ACC112 (cell line): Measurements from ENCODE around the gene ZNF425.
"Not testable (repeated sequence)": the region's sequence is repeated elsewhere in the genome, so short reads cannot be mapped to it uniquely, and the experiment has no call there.

Experiments used
- H2AFZ ChIP-seq: fragments of 200-600 bp; sonication (generic); one replicate; pipeline ENCODE4 v1.6.0; 2017; ENCODE audit warnings: antibody characterized with exemption, low read length; ENCODE audit not compliant: unreplicated experiment
- H3K27ac ChIP-seq: fragments of 200-600 bp; sonication (generic); 2 replicates; pipeline ENCODE4 v1.5.1; 2014; ENCODE audit warnings: low read depth, mild to moderate bottlenecking, antibody characterized with exemption, low read length, moderate library complexity
- H3K27me3 ChIP-seq: fragments of 200-600 bp; sonication (generic); 2 replicates; pipeline ENCODE4 v1.6.1; 2014; ENCODE audit warnings: mild to moderate bottlenecking, antibody characterized with exemption, low read length, moderate library complexity, mixed read lengths; ENCODE audit not compliant: insufficient read depth
- H3K36me3 ChIP-seq: fragments of 200-600 bp; sonication (generic); 2 replicates; pipeline ENCODE4 v1.6.1; 2016; ENCODE audit warnings: mild to moderate bottlenecking, antibody characterized with exemption, low read length, moderate library complexity, mixed read lengths; ENCODE audit not compliant: insufficient read depth
- H3K4me1 ChIP-seq: fragments of 200-600 bp; sonication (generic); one replicate; pipeline ENCODE4 v1.6.1; 2016; ENCODE audit warnings: low read length, mixed read lengths; ENCODE audit not compliant: insufficient read depth, unreplicated experiment, control insufficient read depth
- H3K4me3 ChIP-seq: fragments of 200-600 bp; sonication (generic); 2 replicates; pipeline ENCODE4 v1.5.1; 2014; ENCODE audit warnings: mild to moderate bottlenecking, low read depth, low read length
- H3K79me2 ChIP-seq: fragments of 200-600 bp; sonication (generic); one replicate; pipeline ENCODE4 v1.6.0; 2016; ENCODE audit warnings: low read length; ENCODE audit not compliant: control insufficient read depth, unreplicated experiment, insufficient read depth

The ZNF425 gene

DNA sequence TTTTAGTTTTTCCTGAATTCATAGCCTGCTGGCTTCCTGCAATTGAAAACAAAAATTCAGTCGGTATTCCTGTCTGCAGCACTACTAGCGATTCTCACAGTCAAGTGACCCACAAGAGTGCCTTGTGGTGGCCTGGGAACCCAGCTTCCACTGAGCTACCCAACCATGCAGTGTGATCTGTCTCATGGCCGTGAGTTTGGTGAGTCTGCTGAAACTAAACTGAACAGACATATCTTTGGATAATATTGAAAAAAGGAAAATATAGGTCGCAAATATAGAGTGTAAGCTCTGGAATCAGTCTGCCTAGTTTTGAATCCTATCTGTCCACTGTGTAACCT, 53.7 kb downstream of the ZNF425 start:
- no peaks in the 10 kb centered on the region for H3K27me3 ChIP-seq
- no peak overlapping the region for H3K4me3 ChIP-seq
- no peak overlapping the region for H3K27ac ChIP-seq
- no peaks in the 10 kb centered on the region for H3K79me2 ChIP-seq
- H3K4me1 ChIP-seq = no peaks in the 10 kb centered on the region
- no peak overlapping the region for H2AFZ ChIP-seq
- H3K36me3 ChIP-seq = peaks cover 5% of the 10 kb centered on the region; the same call in 1 of the 2 replicates

DNA sequence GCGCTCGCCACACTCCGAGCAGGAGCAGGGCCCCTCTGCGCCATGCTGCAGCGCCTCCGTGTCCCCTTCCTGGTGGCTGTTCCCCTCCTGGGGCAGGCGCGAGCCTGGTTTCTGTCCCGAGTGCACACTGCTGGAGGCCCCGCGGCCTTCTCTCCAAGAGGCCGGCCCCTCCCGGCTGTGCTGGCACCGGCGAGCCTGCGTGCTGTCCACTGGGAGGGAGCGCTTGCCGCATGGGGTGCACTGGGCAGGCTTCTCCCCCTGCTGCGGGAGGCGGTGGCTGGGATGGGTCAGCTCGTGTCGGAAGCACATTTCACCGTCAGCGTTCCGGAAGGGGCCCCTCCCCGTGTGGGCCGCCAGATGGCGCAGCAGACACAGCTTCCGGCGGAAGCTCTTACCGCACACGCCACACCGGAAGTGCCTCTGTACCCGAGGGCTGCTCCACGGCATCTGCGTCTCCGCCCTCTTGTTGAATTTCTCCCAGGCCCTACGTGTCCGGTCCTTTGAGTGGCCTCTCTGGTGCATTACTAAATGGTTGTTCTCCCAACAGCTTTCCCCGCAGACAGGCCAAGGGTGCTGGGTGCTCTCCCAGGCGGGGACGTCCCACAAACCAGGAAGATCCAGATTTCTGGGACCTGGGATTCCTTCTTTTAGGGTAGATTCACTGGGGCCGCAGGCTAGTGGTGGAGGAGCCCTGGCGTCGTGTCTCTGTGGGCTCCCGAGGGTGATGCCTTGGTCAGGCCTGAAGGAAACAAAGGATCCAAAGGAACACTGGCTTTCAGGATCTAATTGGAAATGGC, 54.3 kb downstream of the ZNF425 start:
- no peak overlapping the region for H3K27ac ChIP-seq
- no peak overlapping the region for H3K4me3 ChIP-seq
- no peaks in the 10 kb centered on the region for H3K4me1 ChIP-seq
- H2AFZ ChIP-seq = no peak overlapping the region
- peaks cover 5% of the 10 kb centered on the region; the same call in 1 of the 2 replicates for H3K36me3 ChIP-seq
- H3K27me3 ChIP-seq = no peaks in the 10 kb centered on the region
- H3K79me2 ChIP-seq = no peaks in the 10 kb centered on the region

DNA sequence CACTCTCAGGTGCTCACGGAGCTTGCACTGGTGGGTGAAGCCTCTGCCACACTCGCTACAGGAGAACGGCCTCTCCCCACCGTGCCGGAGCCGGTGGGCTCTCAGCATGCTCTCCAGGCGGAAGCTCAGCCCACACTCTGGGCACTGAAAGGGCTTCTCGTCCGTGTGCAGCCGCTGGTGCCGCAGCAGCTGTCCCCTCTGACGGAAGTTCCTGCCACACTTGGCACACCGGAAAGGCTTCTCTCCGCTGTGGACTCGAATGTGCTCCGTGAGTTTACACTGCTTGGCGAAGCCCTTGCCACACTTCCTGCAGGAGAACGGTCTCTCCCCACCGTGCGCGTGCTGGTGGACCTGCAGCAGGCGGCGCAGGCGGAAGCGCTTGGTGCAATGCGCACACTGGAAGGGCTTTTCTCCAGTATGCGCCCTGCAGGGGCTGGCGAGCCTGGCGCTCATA, 54.9 kb downstream of the ZNF425 start:
- Histone ChIP-seq H3K4me1 (no peaks in the 10 kb centered on the region), H3K27ac (no peak overlapping the region), H3K36me3 (peaks cover 5% of the 10 kb centered on the region; the same call in 1 of the 2 replicates), H2AFZ (no peak overlapping the region), H3K4me3 (no peak overlapping the region), H3K27me3 (no peaks in the 10 kb centered on the region), H3K79me2 (no peaks in the 10 kb centered on the region)

DNA sequence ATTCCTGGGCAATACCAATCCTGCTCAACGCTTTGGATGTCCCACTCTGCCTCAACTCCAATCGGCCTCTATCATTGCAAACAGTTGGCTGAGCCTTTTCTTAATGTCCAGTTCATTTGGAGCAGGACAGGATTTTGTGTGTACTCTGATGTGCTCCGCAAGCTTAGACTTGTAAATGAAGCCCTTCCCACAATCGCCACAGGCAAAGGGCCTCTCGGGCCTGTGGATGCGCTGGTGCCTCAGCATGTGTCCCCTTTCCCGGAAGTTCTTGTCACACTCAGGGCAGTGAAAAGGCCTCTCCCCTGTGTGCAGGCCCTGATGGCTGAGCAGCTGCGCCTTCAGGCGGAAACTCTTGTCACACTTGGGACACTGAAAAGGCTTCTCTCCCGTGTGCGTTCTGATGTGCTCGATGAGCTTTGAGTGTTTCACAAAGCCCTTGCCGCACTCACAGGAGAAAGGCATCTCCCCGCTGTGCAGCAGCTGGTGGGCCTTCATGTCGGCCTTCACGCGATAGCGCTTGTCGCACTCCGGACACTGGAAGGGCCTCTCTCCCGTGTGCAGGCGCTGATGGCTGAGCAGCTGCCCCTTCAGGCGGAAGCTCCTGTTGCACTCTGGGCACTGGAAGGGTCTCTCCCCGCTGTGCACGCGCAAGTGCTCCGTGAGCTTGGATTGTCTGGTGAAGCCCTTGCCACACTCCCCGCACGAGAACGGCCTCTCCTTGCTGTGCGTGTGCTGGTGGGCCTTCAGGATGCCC, 55.6 kb downstream of the ZNF425 start:
- peaks cover 5% of the 10 kb centered on the region; the same call in 1 of the 2 replicates for H3K36me3 ChIP-seq
- no peak overlapping the region for H3K4me3 ChIP-seq
- no peaks in the 10 kb centered on the region for H3K4me1 ChIP-seq
- H3K79me2 ChIP-seq = no peaks in the 10 kb centered on the region
- H3K27ac ChIP-seq = no peak overlapping the region
- no peaks in the 10 kb centered on the region for H3K27me3 ChIP-seq
- no peak overlapping the region for H2AFZ ChIP-seq

DNA sequence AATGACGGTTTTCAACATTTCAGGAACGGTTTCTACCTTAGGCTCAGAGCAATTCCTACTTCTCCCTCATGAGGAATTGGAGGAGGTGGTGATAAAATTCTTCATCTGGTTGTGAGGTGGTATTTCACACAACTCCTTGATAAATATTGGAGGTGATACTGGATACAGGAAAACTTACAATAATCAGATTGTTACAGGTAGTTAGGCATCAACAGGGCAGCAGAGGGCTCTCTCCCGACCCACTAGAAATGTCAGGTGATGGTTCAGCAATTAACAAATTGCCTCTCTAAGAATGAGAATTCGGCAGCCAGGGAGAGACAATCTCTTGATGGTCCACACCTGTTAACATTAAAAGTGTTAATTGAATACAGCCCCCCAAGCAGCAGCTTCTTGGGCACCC, 58.3 kb downstream of the ZNF425 start:
- peaks cover 2% of the 10 kb centered on the region for H3K79me2 ChIP-seq
- no peak overlapping the region for H3K4me3 ChIP-seq
- no peak overlapping the region for H3K27ac ChIP-seq
- no peaks in the 10 kb centered on the region for H3K4me1 ChIP-seq
- no peaks in the 10 kb centered on the region for H3K27me3 ChIP-seq
- no peak overlapping the region for H2AFZ ChIP-seq
- peaks cover 5% of the 10 kb centered on the region; the same call in 1 of the 2 replicates for H3K36me3 ChIP-seq

DNA sequence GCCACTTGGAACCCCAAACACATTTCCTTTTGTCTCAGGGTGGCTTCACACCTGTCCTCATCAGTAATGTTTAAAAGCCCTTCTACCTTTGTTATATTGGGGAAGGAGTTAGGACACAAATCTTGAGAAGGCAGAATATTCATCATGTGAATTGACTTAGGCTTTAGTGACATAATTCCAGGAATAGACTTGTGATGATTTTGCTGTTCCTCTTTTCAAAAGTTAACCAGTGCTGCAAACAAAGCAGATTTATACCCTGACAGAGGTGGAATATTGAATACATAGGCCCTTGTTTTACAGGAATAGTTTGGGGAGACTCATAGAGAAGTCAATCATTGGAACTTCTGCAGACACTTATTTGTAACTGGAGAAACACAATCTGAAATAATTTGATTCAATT, 62.6 kb downstream of the ZNF425 start:
- H3K4me1 ChIP-seq = no peaks in the 10 kb centered on the region
- H2AFZ ChIP-seq = no peak overlapping the region
- H3K27ac ChIP-seq = no peak overlapping the region
- H3K27me3 ChIP-seq = no peaks in the 10 kb centered on the region
- H3K36me3 ChIP-seq = no peaks in the 10 kb centered on the region
- H3K4me3 ChIP-seq = no peak overlapping the region
- H3K79me2 ChIP-seq = peaks cover 2% of the 10 kb centered on the region

DNA sequence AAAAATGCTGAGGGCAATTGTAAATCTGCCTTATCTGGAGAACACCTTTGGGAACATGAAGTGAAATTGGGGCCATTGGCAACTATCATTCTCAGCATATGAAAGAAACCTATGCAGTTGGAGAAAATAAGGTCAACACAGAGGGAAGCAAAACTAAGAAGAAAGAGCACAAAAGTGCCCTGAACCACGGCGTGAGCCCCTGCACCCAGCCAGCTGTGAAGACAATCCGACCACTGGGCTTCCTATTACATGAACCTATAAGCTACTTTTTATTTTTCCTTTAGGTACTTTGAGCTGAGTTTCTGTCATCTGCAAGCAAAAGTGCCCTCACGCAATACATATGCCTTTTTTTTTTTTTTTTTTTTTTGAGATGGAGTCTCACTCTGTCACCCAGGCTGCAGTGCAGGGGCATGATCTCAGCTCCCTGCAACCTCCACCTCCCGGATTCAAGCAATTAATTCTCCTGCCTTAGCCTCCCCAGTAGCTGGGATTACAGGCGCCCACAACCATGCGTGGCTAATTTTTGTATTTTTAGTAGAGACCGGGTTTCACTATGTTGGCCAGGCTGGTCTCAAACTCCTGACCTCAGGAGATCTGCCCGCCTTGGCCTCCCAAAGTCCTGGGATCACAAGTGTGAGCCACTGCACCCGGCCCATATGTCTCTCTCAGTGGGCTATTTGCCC, 63.8 kb downstream of the ZNF425 start:
- not testable (repeated sequence) for H3K27me3 ChIP-seq, H3K36me3 ChIP-seq, H3K4me3 ChIP-seq, H2AFZ ChIP-seq, H3K79me2 ChIP-seq, H3K4me1 ChIP-seq, H3K27ac ChIP-seq

DNA sequence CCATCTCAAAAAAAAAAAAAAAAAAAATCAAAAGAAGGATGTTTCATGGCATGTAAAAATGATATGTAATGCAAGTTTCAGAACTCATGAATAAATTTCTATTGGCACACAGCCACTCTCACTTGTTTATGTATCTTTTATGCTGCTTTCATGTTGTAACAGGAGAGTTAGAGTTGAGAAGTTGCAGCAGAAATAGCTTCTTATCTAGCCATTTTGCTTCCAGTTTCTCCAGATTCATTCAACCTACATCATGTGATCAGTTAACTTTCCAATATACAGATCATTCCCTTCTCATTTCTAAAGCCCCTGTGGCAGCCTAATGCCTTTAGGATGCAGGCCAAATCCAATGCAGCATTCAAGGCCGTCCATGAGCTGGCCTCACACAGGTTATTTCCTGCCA, 66.0 kb downstream of the ZNF425 start:
- Histone ChIP-seq H3K79me2 (peaks cover 2% of the 10 kb centered on the region), H3K27ac (no peak overlapping the region), H2AFZ (no peak overlapping the region), H3K4me3 (no peak overlapping the region), H3K27me3 (no peaks in the 10 kb centered on the region), H3K4me1 (no peaks in the 10 kb centered on the region), H3K36me3 (no peaks in the 10 kb centered on the region)

DNA sequence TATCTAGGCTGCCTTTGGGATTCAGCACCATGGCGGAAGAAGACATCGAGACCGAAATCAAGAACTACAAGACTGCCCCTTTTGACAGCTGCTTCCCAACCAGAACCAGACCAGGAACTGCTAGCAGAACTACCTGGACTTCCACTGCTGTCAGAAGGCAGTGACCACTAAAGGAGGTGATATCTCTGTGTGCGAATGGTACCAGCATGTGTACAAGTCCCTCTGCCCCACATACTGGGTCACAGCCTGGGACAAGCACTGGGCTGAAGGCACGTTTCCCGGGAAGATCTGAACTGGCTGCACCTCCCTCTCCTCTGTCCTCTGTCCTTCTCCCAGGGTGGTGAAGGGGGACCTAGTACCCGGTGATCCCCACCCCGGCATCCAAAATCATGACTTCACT, 72.2 kb downstream of the ZNF425 start:
- H3K27me3 ChIP-seq = no peaks in the 10 kb centered on the region
- no peaks in the 10 kb centered on the region for H3K79me2 ChIP-seq
- H3K36me3 ChIP-seq = no peaks in the 10 kb centered on the region
- H3K4me3 ChIP-seq = no peak overlapping the region
- H2AFZ ChIP-seq = no peak overlapping the region
- H3K27ac ChIP-seq = no peak overlapping the region
- H3K4me1 ChIP-seq = no peaks in the 10 kb centered on the region

DNA sequence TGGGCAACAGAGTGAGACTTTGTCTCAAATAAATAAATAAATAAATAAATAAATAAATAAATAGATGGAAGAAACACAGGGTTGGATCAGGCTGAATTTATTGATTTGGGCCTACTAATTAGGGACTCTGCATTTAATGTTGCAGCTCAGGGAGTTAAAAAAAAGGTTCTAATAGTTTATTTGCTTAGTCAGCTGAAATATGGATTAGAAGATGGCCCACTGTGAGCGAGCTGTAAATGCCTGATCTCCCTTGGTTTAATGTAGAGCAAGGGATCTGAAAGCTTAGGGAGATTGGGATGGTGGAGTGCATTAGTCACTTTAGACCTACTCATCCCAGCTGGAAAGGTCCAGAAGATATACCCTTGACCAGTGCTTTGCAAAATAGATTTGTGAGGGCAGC, 72.7 kb downstream of the ZNF425 start:
- no peak overlapping the region for H3K4me3 ChIP-seq
- H2AFZ ChIP-seq = no peak overlapping the region
- no peaks in the 10 kb centered on the region for H3K36me3 ChIP-seq
- no peaks in the 10 kb centered on the region for H3K79me2 ChIP-seq
- H3K27me3 ChIP-seq = no peaks in the 10 kb centered on the region
- H3K27ac ChIP-seq = no peak overlapping the region
- no peaks in the 10 kb centered on the region for H3K4me1 ChIP-seq
